GM19324 (cell line): ENCODE results near the gene B2M.
"Not testable (repeated sequence)": the region's sequence is repeated elsewhere in the genome, so short reads cannot be mapped to it uniquely, and the experiment has no call there.

Experiments used
- ATAC-seq: cut with Tn5 transposase; IDR thresholded peaks from one replicate; pipeline ENCODE4 v1.9.1; 2021; ENCODE audit warnings: mild to moderate bottlenecking, moderate library complexity; ENCODE audit not compliant: unreplicated experiment, low FRiP score

Gene B2M

DNA sequence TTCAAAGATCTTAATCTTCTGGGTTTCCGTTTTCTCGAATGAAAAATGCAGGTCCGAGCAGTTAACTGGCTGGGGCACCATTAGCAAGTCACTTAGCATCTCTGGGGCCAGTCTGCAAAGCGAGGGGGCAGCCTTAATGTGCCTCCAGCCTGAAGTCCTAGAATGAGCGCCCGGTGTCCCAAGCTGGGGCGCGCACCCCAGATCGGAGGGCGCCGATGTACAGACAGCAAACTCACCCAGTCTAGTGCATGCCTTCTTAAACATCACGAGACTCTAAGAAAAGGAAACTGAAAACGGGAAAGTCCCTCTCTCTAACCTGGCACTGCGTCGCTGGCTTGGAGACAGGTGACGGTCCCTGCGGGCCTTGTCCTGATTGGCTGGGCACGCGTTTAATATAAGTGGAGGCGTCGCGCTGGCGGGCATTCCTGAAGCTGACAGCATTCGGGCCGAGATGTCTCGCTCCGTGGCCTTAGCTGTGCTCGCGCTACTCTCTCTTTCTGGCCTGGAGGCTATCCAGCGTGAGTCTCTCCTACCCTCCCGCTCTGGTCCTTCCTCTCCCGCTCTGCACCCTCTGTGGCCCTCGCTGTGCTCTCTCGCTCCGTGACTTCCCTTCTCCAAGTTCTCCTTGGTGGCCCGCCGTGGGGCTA is at the start of gene B2M, which contains the start of gene PATL2:
Gene B2M, plus strand, starts transcription at position 422 of the 647 bp plus-strand sequence. Its CDS starts 30 bp downstream, at position 452.
Gene PATL2, minus strand, starts transcription at position 228 of the 647 bp plus-strand sequence. CDS start 34,833 bp downstream, outside the sequence.
- peak; percentile 80 for ATAC-seq

- ATAC-seq = no peak
These were observed 49.7 kb upstream of the B2M start for GRCh38 chr15:44661576-44661975.

DNA sequence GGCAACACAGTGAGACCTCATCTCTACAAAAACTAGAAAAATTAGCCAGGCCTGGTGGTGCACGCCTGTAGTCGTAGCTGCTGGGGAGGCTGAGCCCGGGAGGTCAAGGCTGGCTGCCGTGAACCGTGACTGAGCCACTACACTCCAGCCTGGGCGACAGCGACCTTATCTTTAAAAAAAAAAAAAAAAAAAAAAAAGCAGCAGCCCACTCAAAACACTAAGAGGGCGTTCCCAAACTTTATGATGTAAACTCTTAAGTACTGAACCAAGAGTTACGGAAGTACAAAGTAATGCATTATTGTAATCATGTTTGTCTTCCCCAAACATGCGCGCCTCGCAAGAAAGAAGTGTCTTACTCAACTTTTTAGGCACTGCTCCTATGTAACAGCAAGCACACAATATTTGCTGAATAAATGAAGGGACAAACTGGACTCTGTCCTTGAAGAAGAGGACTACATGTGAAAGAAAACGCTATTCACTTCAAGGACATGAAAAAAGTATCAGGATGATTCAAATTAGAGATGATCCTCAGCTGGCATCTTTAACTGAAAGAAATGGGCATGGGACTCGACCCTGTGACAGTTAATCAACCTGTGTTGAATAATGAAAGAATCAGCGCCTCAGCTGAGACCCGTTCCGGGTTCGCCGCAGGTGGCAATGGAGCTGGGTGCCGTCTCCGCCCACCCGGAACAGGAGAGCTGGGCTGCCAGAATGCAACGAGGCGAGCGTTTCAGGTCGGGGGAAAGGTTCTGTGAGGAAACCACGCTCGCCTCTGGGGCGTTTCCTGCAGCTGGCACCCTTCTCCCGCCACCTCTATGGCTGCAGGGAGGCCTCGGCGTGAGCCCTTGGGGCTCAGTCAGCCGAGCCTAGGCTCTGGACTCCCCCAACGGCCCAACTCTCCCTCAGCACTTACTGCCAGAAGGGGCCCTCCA is 48.6 kb upstream of the B2M start:
- ATAC-seq = peak; percentile 45

DNA sequence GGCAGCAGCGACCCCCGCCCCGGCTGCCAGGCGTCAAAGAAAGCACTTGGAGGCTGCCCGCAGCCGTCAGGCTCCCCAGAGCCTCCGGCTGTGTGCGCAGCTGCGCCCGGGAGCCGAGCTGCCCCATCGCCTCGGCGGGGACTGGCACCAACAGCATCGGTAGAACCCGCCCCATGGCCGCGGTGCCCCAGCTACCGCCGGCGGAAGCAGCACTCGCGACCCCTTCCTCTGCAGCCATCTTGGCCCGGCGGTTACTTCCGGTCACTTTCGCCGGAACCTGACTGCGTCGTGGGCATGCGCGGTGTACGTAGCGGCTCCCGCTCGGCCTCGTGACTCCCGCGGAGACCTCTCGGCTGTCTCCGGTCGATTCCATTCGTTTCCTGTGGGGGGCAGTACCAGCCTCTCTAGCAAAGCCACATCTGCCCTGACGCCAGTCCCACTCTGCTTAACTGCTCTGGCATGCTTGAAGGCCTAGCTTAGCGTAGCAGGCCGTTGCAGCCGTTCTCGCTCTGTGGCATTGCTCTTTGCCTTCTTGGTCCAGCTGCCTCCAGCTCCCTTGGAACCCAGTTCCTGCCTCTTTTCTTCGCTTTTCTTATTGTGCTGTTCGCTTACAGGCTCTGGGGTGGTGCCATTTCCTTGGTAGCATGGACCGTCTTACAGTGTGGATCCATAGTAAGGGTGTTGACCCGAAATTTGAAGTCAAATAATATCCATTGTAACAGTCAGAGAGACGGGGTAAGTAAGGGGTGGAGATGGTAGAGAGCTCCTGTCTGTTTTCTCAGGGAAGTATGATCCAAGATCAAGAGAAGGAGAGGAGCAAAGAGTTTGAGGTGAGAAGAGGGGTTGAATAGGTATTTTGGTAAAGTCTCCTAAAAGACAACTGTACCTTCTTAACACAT is 47.7 kb upstream of the B2M start, which contains the start of gene SPG11:
Gene SPG11, minus strand, starts transcription at position 253 of the 899 bp plus-strand sequence. Its CDS starts 15 bp downstream, at position 238.
- ATAC-seq = peak; percentile 86

DNA sequence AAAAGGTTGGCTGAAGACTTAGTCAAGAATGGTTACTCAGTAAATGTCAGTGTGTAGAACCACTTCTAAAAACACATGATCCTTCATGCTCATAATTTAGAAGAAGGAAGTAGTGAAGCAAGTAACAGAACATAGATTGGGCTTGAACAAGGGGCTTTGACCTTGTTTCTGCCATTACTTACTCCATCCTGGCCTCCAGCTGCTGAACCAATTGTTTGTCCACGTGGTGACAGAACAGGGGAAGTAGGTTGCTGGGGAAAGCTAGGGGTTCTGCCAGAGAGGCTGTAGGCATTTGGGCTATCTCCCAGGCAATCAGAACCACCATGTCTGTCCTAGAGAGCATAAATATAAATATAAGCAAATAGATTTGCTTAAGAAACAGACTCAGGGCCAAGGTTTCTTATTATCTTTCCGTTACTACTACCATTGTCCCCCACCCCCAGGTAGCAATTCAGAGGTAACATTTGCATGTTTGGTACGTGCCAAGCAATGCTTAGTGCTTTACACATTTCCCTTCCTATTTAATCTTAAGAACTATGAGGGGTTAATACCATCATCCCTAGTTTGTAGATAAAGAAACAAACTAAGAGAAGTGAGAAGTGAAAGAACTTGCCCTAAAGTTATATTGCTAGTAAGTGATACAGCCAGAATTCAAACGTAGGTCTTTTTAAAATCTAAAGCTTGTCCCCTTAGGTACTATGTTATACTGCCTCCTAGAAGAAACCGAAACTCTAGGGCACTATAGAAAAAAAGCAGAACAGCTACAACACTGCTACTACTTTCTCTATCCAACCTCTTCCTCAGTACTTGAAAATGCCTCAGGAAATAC is 44.9 kb upstream of the B2M start:
- no peak for ATAC-seq

DNA sequence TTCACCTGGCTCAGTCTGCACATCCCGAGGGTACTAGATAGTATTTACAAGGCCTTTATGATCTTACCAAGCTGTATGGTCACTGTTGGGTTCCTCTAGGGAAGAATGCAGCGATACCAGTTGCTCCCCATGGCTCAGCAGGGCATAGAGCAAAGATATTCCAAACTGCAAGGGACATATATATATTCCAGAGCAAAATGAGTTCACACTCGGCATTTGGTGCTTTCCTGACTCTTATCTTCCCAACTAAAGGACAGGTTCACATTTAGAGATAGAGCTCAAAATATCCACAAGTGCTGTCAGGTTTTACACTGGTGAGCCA is 44.3 kb upstream of the B2M start:
- no peak for ATAC-seq

- no peak for ATAC-seq
These were observed 42.4 kb upstream of the B2M start for GRCh38 chr15:44668921-44669320.

DNA sequence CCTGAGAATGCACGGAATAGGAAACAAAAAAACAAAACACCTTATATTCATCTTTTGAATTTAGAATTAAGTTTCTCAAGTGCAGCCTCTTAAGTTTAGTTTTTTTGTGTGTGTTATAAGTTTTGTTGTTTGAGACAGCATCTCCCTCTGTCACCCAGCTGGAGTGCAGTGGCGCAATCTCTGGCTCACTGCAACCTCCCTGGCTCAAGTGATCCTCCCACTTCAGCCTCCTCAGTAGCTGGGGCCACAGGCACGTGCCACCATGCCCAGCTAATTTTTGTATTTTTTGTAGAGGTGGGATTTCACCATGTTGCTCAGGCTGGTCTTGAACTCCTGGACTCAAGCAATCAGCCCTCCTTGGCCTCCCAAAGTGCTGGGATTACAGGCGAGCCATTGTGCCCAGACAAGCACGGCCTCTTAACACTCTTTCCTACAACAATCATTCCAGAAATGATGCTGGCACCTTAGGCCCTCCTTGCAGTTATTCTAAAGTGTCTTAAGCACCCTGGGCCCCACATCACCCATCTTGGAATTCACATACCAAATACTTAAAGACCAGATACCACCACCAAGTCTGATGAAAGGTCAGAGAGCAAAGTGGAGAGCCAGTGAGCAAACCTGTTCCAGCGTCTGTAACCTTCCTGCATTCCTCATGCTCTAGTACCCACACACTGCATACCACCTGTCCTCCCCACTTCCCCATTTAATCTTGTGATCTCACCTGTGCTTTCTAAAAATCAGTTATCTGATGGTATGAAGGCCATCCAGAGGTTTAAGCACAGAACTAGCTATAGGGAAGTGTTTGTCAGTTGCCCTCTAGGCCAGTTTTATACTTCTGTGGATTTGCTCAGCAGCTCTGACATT is 41.0 kb upstream of the B2M start:
- no peak for ATAC-seq

GRCh38 chr15:44673639-44674038 is 37.7 kb upstream of the B2M start:
- ATAC-seq = no peak

GRCh38 chr15:44675911-44676310 is 35.4 kb upstream of the B2M start:
- no peak for ATAC-seq

DNA sequence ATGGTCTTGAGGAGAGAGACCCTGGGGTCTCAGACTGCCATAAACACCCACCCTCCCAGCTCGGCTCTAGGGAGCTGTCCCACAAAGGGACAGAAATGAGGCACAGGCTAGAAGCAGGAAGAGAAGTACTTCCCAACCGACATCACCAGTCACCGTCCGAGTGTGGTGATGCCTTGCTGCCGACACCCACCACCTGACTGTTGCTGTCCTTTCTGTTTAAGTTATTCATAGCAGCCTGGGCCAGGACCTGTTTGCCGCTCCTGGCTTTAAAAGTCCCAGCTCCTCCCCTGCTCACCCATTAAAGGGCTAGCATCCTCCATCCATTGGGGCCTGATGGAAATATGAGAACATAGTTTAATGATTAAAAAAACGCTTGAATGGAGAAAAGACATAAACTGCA is 34.6 kb upstream of the B2M start:
- ATAC-seq = no peak

DNA sequence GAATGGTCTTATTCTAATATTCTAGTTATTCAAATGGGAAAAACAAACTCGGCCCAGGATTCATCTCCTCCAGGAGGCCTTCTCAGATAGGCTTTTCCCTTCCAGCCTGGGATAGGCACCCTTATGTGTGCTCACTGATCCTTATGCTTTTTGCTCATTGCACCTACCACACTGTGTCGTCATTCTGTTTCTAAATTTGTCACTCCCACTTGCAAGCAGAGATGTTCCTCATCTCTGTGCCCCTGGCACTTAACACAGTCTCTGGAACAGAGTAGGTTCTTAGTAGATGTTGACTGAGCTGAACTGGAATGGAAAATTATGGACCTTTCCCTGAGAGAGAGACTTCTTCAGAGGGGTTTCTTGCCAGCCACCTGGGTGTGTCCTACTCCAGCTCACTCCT is 29.1 kb upstream of the B2M start:
- ATAC-seq = no peak

GRCh38 chr15:44682809-44683682 is 28.3 kb upstream of the B2M start:
- not testable (repeated sequence) for ATAC-seq

GRCh38 chr15:44689318-44689717 is 22.0 kb upstream of the B2M start:
- not testable (repeated sequence) for ATAC-seq

DNA sequence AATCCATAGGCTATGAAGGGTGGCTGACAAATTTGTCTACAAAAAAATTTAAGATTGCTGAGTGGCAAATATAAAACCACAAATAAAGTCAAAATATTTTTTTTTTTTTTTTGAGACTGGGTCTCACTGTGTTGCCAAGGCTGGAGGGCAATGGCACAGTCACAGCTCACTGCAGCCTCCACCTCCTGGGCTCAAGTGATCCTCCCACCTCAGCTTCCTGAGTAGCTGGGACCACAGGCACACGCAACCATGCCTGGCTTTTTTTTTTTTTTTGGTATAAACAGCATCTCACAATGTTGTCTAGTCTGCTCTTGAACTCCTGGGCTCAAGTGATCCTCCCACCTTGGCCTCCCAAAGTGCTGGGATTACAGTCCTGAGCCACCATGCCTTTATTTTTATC is 21.1 kb upstream of the B2M start:
- ATAC-seq = not testable (repeated sequence)

DNA sequence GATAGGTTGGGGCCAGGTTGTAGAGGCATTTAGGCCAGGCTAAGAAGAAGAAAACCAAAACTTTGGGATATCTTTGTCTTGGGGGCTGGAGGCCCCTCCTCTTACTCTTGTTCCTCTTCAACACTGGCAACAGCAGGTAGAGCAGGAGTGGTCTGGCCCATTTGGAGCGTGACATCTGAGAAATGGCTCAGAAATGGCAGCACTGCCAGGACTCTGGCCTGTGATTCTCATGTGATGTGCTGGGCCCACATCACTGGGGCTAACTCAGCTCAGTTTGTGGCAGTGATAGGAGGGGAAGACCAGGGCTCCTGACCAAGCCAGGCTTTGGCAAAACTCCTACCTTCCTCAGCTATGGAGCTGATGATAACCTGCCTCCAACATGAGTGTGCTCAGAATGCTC is 18.7 kb upstream of the B2M start:
- no peak for ATAC-seq

DNA sequence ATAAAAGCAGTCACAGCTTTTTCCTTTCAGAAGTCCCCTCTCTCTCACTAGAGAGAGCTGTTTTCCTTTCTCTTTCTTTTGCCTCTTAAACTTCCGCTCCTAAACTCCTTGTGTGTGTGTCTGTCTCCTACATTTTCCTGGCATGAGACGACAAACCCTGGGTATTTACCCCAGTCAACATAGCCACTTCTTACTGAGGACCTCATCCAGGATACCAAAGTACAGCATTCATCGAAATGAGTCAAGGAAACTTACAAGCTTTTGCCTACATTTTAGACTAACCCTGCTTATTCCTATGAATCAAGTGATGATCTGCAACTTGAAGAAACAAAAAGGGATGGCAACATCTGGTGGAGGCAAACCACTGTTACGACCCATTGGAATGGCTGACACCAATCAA is 16.9 kb upstream of the B2M start:
- ATAC-seq = no peak

DNA sequence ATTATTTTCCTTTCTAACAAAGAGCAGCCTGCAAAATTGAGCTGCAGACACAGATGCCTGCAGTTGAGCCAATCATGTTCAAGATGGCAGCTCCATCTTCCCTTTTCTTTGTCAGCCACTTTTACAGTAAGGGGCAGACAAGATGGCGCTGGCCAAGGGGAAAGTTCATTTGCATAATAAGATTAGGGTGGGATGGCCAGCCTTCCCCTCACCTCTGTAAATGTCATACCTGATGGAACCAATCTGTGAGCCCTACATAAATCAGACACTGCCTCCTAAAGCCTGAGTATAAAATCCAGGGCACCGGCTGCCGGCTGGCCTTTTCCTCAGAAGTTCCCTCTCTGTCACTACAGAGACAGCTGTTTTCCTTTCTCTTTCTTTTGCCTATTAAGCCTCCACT is 16.0 kb upstream of the B2M start:
- ATAC-seq = no peak
